HEK293 (cell line): ENCODE measurements around the gene LUZP2.

Experiments
- CTCF ChIA-PET: fragments of 350-600 bp; formaldehyde crosslinking; extraction: SDS; loops from one replicate; lab custom pipeline; 2021; ENCODE audit warnings: antibody characterized with exemption; lab: Yijun Ruan, JAX
- POLR2A ChIA-PET: fragments of 300-600 bp; formaldehyde crosslinking; extraction: SDS; loops from one replicate; lab custom pipeline; 2020; ENCODE audit warnings: antibody characterized with exemption, inconsistent platforms; lab: Yijun Ruan, JAX
- H3K27ac ChIP-seq: fragments of 200-500 bp; sonication (Bioruptor generic); 2 replicates; pipeline ENCODE4 v1.5.1; 2014; ENCODE audit warnings: low read depth, low read length, control low read depth, inconsistent platforms; ENCODE audit errors: extremely low read depth
- H3K36me3 ChIP-seq, 2 experiments: fragments of 200-500 bp in 1 of 2; sonication (Bioruptor generic) in 1 of 2; 1 replicate in 1 of 2; 2 replicates in 1 of 2; pipeline ENCODE4 v1.5.1; 2014 to 2017; ENCODE audit warnings: inconsistent platforms in 2 of 2, low read length in 2 of 2; ENCODE audit not compliant: control insufficient read depth in 2 of 2, insufficient read depth in 1 of 2
- H3K4me1 ChIP-seq: fragments of 200-500 bp; sonication (Bioruptor generic); 2 replicates; pipeline ENCODE4 v1.5.1; 2014; ENCODE audit warnings: mild to moderate bottlenecking, low read length, inconsistent platforms; ENCODE audit not compliant: control insufficient read depth, insufficient read depth
- H3K4me3 ChIP-seq: 2 replicates; pipeline ENCODE4 v1.5.1; 2011; ENCODE audit warnings: low read depth, mild to moderate bottlenecking, control low read depth, low read length, moderate library complexity
- H3K9me3 ChIP-seq: fragments of 200-500 bp; sonication (Bioruptor generic); 2 replicates; pipeline ENCODE4 v1.5.1; 2014; ENCODE audit warnings: low read depth, low read length, inconsistent platforms; ENCODE audit not compliant: control insufficient read depth, insufficient read depth
- HOXC10 ChIP-seq: sonication (generic); formaldehyde crosslinking; IDR thresholded peaks from 2 replicates; pipeline ENCODE4 v1.8.1; 2023; ENCODE audit warnings: mild to moderate bottlenecking, missing genetic modification reagents
- IKZF3 ChIP-seq: fragments of 450-650 bp; IDR thresholded peaks from 2 replicates; pipeline ENCODE4 v1.5.0; 2018; ENCODE audit warnings: missing biosample characterization, mild to moderate bottlenecking, missing genetic modification characterization, moderate library complexity
- KLF10 ChIP-seq: fragments of 450-650 bp; IDR thresholded peaks from 2 replicates; pipeline ENCODE4 v1.5.1; 2018; ENCODE audit warnings: missing biosample characterization, mild to moderate bottlenecking, missing genetic modification characterization
- OSR2 ChIP-seq: fragments of 450-650 bp; formaldehyde crosslinking; IDR thresholded peaks from 2 replicates; pipeline ENCODE4 v1.5.1; 2016; ENCODE audit warnings: missing biosample characterization, missing genetic modification characterization
- PRDM1 ChIP-seq: fragments of 450-650 bp; formaldehyde crosslinking; IDR thresholded peaks from 2 replicates; pipeline ENCODE4; 2016; ENCODE audit warnings: missing biosample characterization, missing genetic modification characterization
- RBAK ChIP-seq: fragments of 450-650 bp; formaldehyde crosslinking; IDR thresholded peaks from 2 replicates; pipeline ENCODE4 v1.5.1; 2016; ENCODE audit warnings: missing biosample characterization, missing genetic modification characterization
- ZBTB11 ChIP-seq: fragments of 450-650 bp; formaldehyde crosslinking; conservative IDR thresholded peaks from 2 replicates; pipeline ENCODE4 v1.5.1; 2016; ENCODE audit warnings: low read depth, missing biosample characterization, missing genetic modification characterization
- ZNF16 ChIP-seq: fragments of 450-650 bp; formaldehyde crosslinking; IDR thresholded peaks from 2 replicates; pipeline ENCODE4 v1.5.1; 2016; ENCODE audit warnings: low read depth, missing biosample characterization, missing genetic modification characterization
- ZNF174 ChIP-seq: fragments of 450-650 bp; formaldehyde crosslinking; IDR thresholded peaks from 2 replicates; pipeline ENCODE4 v1.5.0; 2017; ENCODE audit warnings: missing biosample characterization, mild to moderate bottlenecking, missing genetic modification characterization
- ZNF184 ChIP-seq: fragments of 450-650 bp; IDR thresholded peaks from 2 replicates; pipeline ENCODE4 v1.5.1; 2018; ENCODE audit warnings: missing biosample characterization, mild to moderate bottlenecking, missing genetic modification characterization
- ZNF266 ChIP-seq: fragments of 450-650 bp; formaldehyde crosslinking; IDR thresholded peaks from 2 replicates; pipeline ENCODE4 v1.5.1; 2016; ENCODE audit warnings: missing biosample characterization, missing genetic modification characterization, low read depth
- ZNF37A ChIP-seq: fragments of 450-650 bp; IDR thresholded peaks from 2 replicates; pipeline ENCODE4 v1.5.1; 2018; ENCODE audit warnings: missing biosample characterization, missing genetic modification characterization
- ZNF391 ChIP-seq: fragments of 450-650 bp; formaldehyde crosslinking; IDR thresholded peaks from 2 replicates; pipeline ENCODE4 v1.5.1; 2016; ENCODE audit warnings: low read depth, missing biosample characterization, missing genetic modification characterization, borderline replicate concordance
- ZNF514 ChIP-seq: fragments of 450-650 bp; formaldehyde crosslinking; IDR thresholded peaks from 2 replicates; pipeline ENCODE4 v1.5.1; 2016; ENCODE audit warnings: missing biosample characterization, missing genetic modification characterization
- ZNF530 ChIP-seq: fragments of 450-650 bp; formaldehyde crosslinking; IDR thresholded peaks from 2 replicates; pipeline ENCODE4 v1.5.1; 2016; ENCODE audit warnings: low read depth, missing biosample characterization, missing genetic modification characterization
- ZNF580 ChIP-seq: fragments of 450-650 bp; formaldehyde crosslinking; IDR thresholded peaks from 2 replicates; pipeline ENCODE4 v1.5.1; 2016; ENCODE audit warnings: missing biosample characterization, missing genetic modification characterization
- ZNF639 ChIP-seq: fragments of 450-650 bp; formaldehyde crosslinking; IDR thresholded peaks from 2 replicates; pipeline ENCODE4 v1.5.1; 2016; ENCODE audit warnings: missing biosample characterization, missing genetic modification characterization
- ZSCAN23 ChIP-seq: fragments of 450-650 bp; formaldehyde crosslinking; IDR thresholded peaks from 2 replicates; pipeline ENCODE4 v1.5.1; 2016; ENCODE audit warnings: missing biosample characterization, missing genetic modification characterization
- TF ChIP-seq, protein P1 (sequence below): fragments of 450-650 bp; formaldehyde crosslinking; IDR thresholded peaks from 2 replicates; pipeline ENCODE4 v1.5.1; 2016; ENCODE audit warnings: missing biosample characterization, missing genetic modification characterization
- TF ChIP-seq, protein P2 (sequence below): fragments of 450-650 bp; formaldehyde crosslinking; IDR thresholded peaks from 2 replicates; pipeline ENCODE4 v1.5.1; 2016; ENCODE audit warnings: missing biosample characterization, missing genetic modification characterization, borderline replicate concordance
- TF ChIP-seq, protein P3 (sequence below): fragments of 450-650 bp; formaldehyde crosslinking; IDR thresholded peaks from 2 replicates; pipeline ENCODE4 v1.5.1; 2016; ENCODE audit warnings: missing biosample characterization, missing genetic modification characterization

Gene LUZP2

DNA sequence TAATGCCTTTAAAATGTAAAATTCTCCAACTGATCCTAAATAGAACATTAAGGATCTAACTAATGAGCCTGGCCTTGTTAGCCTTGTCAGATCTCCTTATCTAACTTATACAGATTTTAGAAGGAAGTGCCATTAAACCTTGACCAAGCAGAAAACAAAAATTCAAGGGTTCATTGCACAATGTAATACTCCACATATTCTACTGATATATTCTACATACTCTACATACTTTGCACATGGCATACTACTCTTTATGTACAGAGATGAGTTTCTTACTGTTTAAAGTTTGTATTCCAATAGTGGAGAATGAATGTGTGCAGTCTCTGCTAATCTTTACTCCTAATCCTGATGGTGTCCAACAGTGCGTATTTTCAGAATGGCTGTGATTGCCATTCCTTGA lies 297.2 kb downstream of the LUZP2 start (continued):
- TF ChIP-seq, protein P1, sequence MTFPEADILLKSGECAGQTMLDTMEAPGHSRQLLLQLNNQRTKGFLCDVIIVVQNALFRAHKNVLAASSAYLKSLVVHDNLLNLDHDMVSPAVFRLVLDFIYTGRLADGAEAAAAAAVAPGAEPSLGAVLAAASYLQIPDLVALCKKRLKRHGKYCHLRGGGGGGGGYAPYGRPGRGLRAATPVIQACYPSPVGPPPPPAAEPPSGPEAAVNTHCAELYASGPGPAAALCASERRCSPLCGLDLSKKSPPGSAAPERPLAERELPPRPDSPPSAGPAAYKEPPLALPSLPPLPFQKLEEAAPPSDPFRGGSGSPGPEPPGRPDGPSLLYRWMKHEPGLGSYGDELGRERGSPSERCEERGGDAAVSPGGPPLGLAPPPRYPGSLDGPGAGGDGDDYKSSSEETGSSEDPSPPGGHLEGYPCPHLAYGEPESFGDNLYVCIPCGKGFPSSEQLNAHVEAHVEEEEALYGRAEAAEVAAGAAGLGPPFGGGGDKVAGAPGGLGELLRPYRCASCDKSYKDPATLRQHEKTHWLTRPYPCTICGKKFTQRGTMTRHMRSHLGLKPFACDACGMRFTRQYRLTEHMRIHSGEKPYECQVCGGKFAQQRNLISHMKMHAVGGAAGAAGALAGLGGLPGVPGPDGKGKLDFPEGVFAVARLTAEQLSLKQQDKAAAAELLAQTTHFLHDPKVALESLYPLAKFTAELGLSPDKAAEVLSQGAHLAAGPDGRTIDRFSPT (tag by site-specific recombination), result no peak
- no peak for TF ChIP-seq ZNF37A (tag by site-specific recombination)
- TF ChIP-seq OSR2 (tag by site-specific recombination), result no peak
- TF ChIP-seq, all 188 proteins: peak for 0

GRCh38 chr11:24805671-24806070 lies 308.8 kb downstream of the LUZP2 start:
- POLR2A ChIA-PET, result no interaction called here
- Histone ChIP-seq H3K9me3 (no peaks in the 10 kb centered on the region), H3K27ac (no peak overlapping the region), H3K4me3 (no peak overlapping the region), H3K4me1 (no peaks in the 10 kb centered on the region), H3K36me3 (no peaks in the 10 kb centered on the region)
- CTCF ChIA-PET, result no interaction called here
- TF ChIP-seq HOXC10 (CRISPR knock-in tag), result no peak
- TF ChIP-seq IKZF3 (tag by site-specific recombination), result no peak
- no peak for TF ChIP-seq ZNF639 (tag by site-specific recombination)
- no peak for TF ChIP-seq ZNF16 (tag by site-specific recombination)
- TF ChIP-seq ZNF514 (tag by site-specific recombination), result no peak
- TF ChIP-seq ZBTB11, result no peak
- TF ChIP-seq ZNF530 (tag by site-specific recombination), result no peak
- TF ChIP-seq ZNF580 (tag by site-specific recombination), result no peak
- no peak for TF ChIP-seq PRDM1
- TF ChIP-seq, protein P2, sequence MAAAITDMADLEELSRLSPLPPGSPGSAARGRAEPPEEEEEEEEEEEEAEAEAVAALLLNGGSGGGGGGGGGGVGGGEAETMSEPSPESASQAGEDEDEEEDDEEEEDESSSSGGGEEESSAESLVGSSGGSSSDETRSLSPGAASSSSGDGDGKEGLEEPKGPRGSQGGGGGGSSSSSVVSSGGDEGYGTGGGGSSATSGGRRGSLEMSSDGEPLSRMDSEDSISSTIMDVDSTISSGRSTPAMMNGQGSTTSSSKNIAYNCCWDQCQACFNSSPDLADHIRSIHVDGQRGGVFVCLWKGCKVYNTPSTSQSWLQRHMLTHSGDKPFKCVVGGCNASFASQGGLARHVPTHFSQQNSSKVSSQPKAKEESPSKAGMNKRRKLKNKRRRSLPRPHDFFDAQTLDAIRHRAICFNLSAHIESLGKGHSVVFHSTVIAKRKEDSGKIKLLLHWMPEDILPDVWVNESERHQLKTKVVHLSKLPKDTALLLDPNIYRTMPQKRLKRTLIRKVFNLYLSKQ (tag by site-specific recombination), result no peak
- TF ChIP-seq ZNF266 (tag by site-specific recombination), result no peak
- TF ChIP-seq ZNF174, result no peak
- TF ChIP-seq, protein P3, sequence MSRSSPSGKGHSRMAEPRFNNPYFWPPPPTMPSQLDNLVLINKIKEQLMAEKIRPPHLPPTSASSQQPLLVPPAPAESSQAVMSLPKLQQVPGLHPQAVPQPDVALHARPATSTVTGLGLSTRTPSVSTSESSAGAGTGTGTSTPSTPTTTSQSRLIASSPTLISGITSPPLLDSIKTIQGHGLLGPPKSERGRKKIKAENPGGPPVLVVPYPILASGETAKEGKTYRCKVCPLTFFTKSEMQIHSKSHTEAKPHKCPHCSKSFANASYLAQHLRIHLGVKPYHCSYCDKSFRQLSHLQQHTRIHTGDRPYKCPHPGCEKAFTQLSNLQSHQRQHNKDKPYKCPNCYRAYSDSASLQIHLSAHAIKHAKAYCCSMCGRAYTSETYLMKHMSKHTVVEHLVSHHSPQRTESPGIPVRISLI (tag by site-specific recombination), result no peak
- no peak for TF ChIP-seq ZSCAN23 (tag by site-specific recombination)
- TF ChIP-seq KLF10, result no peak
- TF ChIP-seq RBAK, result no peak
- TF ChIP-seq ZNF391 (tag by site-specific recombination), result no peak
- TF ChIP-seq ZNF184 (tag by site-specific recombination), result no peak
